ENCODE results near the gene IFT57.

Gene IFT57

DNA sequence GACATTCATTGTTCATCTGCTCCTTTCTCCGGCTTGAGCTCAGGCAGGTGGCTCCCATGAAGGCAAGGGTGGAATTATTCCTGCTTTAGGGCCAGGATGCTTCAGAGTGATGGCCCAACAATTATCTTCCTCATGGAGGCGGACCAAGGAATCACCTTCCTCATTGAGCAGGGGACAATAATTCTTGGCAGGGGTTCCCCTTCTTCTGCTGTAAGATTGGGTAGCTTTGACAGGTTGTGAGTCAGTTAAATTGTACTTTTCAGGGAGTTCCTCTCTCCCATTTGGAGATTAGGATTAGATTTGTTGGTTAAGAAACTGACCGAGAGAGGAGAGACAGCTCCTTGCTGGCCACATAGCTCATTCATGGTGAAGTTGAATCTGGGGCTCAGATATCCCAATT lies 99.9 kb downstream of the IFT57 start:
- DNase-seq = no peak

DNA sequence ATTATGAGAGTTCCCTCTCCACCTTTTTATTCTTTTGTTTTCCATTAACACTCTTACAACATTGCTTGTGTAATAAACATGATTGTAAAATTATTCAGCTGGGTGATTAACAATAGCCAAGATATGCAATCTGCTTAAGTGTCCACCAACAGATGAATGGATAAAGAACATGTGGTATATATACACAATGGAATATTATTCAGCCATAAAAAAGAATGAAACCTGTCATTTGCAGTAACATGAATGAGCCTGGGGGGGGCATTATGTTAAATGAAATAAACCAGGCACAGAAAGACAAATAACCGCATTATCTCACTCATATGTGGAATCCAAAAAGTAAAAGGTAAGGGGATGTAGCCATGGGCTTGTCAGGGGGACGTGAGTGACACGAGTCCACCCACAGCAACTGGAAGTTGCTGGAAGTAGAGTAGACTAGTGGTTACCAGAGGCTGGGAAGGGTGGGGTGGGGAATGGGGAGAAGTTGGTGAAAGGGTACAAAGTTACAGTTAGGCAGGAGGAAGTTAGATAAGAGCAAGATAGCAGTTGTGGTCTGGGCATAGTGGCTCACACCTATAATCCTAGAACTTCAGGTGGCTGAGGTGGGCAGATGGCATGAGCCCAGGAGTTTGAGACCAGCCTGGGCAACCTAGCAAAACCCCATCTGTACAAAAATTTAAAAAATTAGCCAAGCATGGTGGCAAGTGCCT lies 102.7 kb downstream of the IFT57 start:
- DNase-seq = no peak

DNA sequence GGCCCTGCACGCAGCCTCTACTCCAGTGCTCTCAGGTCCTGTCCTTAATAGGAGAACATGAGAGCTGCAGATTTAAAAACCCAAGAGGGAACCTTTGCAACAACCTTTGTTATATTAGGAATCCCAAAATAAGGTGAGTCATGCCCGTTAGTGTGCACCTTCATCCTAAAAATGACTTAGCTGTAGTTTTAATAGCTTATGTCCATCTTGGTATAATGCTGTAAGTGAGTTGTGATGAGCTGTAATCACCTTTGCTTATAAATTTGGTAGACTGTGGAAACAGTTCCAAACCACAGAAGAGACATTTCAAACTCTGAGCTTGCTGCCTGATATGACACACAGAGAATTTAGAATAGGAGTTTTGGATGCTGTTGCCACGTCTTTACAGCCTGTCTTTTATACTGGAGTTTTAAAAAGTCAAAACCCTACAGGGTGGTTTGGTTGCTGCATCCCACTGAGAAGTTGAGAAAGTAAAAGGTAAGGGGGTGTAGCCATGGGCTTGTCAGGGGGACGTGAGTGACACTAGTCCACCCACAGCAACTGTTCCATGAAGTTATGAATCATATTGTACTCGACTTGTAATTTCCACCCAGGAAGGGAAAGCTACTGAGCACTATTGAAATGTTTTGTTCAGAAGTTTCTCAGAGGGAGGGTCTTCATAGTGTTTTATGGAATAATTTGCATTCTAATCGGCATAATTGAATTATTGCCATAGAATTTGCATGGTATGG lies 104.0 kb downstream of the IFT57 start:
- DNase-seq = no peak

DNA sequence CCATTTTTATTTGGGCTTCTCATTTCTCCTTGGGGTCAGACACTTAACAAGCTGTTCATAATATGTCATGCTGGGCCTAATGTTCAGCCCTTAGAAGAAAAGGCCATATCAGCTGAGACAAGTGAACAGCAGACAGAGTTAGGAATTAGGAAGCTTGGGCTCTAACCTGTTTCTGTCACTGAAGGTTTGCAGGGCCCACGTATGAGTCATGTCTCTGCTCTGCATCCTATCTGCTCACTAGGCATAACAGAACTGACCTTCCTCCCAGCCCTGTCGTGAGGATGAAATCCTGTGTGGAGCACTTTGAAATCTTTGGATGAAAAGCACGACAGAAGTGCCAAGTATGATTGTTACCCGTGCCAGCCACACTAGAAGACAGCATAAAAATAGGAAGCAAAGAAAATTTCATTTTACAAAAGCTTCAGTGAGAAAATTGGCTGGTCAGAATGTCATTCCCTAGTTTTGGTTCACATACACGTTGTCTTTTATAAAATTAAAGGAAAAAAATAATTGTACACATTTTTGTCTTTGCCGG lies 104.9 kb downstream of the IFT57 start:
- DNase-seq = no peak

DNA sequence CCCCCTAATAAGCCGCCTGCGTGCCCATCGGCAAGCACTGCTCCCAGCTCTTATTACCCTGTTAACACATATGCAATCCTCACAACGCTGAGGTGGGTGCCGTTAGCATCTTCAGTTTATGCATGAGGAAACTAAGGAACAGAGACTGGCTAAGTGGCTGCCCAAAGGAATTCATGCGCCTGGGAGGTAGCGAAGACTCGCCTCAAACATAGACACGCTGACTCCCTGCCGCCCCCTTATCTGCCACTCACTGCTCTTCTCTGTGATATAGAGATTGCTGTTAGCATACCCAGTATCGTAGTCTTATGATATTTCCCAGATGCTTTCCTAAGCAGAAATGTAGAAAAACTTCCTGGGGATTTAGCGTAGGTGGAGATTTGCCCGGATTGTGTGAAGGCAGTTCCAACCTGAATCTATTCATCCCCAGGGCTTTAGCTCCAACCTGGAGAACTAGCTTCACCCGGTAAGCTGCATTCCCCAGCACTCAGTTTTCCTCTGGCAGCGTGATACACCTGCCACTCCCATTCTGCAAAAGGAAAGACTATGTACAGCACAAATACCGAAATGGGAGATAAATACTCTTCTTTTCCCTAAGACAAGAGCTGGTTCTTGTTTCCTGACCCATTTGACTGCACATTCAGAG lies 107.7 kb downstream of the IFT57 start:
- no peak for DNase-seq

DNA sequence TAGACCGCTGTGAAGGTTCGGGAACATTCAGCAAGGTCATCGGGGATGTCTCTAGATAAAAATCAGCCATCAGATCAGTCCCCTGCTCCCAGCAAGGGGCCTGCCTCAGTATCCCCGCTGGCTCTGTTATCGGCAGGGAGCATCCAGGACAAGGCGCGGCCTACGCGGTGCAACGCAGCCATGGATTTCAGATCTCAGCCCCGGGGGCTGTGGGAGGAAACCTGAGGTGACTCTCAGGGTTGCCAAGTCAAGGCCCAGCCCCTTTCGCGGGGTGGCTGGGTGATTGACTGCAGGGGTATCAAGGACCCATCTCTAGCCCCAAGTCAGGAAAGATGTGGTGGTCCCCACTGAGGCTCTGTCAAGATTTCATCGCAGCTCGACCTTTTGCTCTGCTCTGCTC lies 108.2 kb downstream of the IFT57 start:
- no peak for DNase-seq

DNA sequence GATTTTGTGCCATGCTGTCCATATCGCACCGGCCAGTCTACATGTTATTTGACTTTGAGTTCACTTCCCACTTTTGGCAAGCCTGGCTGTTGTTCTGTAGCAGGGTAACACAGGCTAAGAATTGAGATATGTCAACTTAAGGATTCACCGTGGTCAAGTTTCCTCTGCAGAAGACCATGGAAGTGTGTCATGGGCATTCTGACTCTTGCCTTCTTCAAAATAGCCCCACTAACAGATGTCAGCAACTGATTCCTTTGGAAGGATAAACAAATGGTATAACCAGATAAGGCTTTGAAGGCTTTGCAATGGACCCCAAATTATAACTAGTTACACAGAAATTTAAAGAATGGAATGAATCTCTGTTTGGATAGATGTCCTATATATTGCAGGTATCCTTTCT lies 111.3 kb downstream of the IFT57 start:
- no peak for DNase-seq

Measured in activated effector memory CD4-positive, alpha-beta T cell treated with anti-CD3 and anti-CD28 coated beads, Interleukin-2, amount 50 U/mL, for 16 hours (primary cell).